Measurements from ENCODE around the gene NRCAM.
"Not testable (repeated sequence)": the region's sequence is repeated elsewhere in the genome, so short reads cannot be mapped to it uniquely, and the experiment has no call there.

The NRCAM gene

DNA sequence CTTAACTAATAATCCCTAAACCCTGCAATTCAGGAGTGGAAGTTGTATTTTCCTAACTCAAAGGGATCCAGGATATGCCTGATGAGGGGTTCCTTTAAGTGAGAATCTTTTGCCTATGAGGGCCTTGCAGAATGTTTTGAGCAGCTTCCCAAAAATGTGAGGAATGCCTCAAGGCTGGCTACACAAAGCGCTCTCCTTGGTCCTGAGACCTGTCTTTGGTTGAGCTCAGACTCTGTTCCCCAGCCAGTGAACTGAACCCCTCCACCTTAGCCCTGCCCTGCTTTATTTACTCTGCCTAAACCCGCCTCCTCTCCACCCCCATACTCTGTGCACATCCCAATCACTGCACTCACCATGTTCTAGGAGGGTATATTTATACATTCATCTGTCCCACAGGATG lies 108.6 kb downstream of the NRCAM start:
- Histone ChIP-seq H2AFZ (no peak overlapping the region), H3K4me2 (ENCODE audit: low read length) (no peak overlapping the region), H3K4me1 (no peaks in the 10 kb centered on the region), H3K27me3 (ENCODE audit: control insufficient read depth, insufficient read depth, low read length) (no peaks in the 10 kb centered on the region), H3K9me3 (ENCODE audit: control insufficient read depth, low read length) (no peaks in the 10 kb centered on the region), H3K79me2 (no peaks in the 10 kb centered on the region), H3K4me3 (ENCODE audit: low read depth, low read length) (no peak overlapping the region), H3K27ac (no peak overlapping the region), H3K36me3 (ENCODE audit: control insufficient read depth, insufficient read depth, low read length) (no peaks in the 10 kb centered on the region), H3K9ac (no peak overlapping the region)
- TF ChIP-seq, protein P1, sequence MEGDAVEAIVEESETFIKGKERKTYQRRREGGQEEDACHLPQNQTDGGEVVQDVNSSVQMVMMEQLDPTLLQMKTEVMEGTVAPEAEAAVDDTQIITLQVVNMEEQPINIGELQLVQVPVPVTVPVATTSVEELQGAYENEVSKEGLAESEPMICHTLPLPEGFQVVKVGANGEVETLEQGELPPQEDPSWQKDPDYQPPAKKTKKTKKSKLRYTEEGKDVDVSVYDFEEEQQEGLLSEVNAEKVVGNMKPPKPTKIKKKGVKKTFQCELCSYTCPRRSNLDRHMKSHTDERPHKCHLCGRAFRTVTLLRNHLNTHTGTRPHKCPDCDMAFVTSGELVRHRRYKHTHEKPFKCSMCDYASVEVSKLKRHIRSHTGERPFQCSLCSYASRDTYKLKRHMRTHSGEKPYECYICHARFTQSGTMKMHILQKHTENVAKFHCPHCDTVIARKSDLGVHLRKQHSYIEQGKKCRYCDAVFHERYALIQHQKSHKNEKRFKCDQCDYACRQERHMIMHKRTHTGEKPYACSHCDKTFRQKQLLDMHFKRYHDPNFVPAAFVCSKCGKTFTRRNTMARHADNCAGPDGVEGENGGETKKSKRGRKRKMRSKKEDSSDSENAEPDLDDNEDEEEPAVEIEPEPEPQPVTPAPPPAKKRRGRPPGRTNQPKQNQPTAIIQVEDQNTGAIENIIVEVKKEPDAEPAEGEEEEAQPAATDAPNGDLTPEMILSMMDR (IDR thresholded peaks at IDR 0.05), result no peak

DNA sequence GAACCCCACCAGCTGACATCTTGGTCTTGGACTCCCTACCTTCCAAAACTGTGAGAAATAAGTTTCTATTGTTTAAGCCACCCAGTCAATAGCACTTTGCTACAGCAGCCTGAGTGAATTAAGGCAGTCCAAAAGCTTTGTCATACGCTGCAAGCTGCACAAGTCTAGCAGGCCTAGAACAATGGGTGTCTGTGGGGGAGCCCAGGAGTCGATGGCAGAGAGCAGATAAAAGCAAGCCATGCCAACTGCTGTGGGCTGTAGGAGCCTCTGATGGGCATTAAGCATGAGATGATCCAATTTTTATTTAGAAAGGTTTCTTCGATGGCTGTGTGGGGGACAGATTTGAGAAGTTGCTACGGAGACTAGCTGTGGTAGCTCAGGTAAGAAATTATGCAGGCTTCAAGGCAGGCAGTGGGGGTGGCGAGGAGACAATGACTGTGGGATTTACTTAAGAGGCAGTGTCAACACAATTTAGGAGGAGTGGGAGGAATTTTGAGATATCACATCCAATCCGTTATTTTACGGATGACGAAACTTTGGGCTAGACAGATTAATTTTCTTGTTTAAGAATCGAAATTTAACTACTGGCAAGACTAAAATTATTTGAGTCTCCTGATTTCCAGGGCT lies 110.4 kb downstream of the NRCAM start:
- H3K4me1 ChIP-seq, result no peaks in the 10 kb centered on the region

DNA sequence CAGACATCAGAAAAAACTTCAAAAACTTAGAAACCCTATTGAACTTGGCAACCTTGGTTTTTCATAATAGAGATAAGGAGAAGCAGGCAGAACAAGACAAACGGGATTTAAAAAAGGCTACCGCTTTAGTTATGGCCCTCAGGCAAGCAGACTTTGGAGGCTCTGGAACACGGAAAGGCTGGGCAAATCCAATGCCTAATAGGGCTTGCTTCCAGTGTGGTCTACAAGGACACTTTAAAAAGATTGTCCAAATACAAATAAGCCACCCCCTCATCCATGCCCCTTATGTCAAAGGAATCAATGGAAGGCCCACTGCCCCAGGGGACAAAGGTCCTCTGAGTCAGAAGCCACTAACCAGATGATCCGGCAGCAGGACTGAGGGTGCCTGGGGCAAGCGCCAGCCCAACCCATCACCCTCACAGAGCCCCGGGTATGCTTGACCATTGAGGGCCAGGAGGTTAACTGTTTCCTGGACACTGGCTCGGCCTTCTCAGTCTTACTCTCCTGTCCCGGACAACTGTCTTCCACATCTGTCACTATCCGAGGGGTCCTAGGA lies 115.3 kb downstream of the NRCAM start:
- no peak overlapping the region for H2AFZ ChIP-seq
- H3K36me3 ChIP-seq (ENCODE audit: control insufficient read depth, insufficient read depth, low read length), result no peaks in the 10 kb centered on the region
- H3K27ac ChIP-seq, result no peak overlapping the region
- no peak overlapping the region for H3K9ac ChIP-seq
- no peak overlapping the region for H3K4me3 ChIP-seq (ENCODE audit: low read depth, low read length)
- no peaks in the 10 kb centered on the region for H3K9me3 ChIP-seq (ENCODE audit: control insufficient read depth, low read length)
- no peaks in the 10 kb centered on the region for H3K79me2 ChIP-seq
- H3K4me1 ChIP-seq, result peaks cover under 1% of the 10 kb centered on the region
- TF ChIP-seq, protein P1 (IDR thresholded peaks at IDR 0.05), result no peak
- H3K4me2 ChIP-seq (ENCODE audit: low read length), result no peak overlapping the region
- H3K27me3 ChIP-seq (ENCODE audit: control insufficient read depth, insufficient read depth, low read length), result no peaks in the 10 kb centered on the region

More for the DNA sequence above, 110.4 kb downstream of the NRCAM start:
- TF ChIP-seq, protein P1 (IDR thresholded peaks at IDR 0.05), result no peak
- Histone ChIP-seq H3K4me3 (ENCODE audit: low read depth, low read length) (no peak overlapping the region), H3K36me3 (ENCODE audit: control insufficient read depth, insufficient read depth, low read length) (no peaks in the 10 kb centered on the region), H3K27me3 (ENCODE audit: control insufficient read depth, insufficient read depth, low read length) (no peaks in the 10 kb centered on the region), H3K27ac (no peak overlapping the region), H2AFZ (no peak overlapping the region), H3K9me3 (ENCODE audit: control insufficient read depth, low read length) (no peaks in the 10 kb centered on the region), H3K79me2 (no peaks in the 10 kb centered on the region), H3K9ac (no peak overlapping the region), H3K4me2 (ENCODE audit: low read length) (no peak overlapping the region)

DNA sequence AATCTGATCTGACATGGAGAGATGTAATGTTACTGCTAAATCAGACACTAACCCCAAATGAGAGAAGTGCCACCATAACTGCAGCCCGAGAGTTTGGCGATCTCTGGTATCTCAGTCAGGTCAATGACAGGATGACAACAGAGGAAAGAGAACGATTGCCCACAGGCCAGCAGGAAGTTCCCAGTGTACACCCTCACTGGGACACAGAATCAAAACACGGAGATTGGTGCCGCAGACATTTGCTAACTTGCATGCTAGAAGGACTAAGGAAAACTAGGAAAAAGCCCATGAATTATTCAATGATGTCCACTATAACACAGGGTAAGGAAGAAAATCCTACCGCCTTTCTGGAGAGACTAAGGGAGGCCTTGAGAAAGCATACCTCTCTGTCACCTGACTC lies 115.8 kb downstream of the NRCAM start:
- not testable (repeated sequence) for H3K4me1 ChIP-seq, H2AFZ ChIP-seq, H3K27ac ChIP-seq

DNA sequence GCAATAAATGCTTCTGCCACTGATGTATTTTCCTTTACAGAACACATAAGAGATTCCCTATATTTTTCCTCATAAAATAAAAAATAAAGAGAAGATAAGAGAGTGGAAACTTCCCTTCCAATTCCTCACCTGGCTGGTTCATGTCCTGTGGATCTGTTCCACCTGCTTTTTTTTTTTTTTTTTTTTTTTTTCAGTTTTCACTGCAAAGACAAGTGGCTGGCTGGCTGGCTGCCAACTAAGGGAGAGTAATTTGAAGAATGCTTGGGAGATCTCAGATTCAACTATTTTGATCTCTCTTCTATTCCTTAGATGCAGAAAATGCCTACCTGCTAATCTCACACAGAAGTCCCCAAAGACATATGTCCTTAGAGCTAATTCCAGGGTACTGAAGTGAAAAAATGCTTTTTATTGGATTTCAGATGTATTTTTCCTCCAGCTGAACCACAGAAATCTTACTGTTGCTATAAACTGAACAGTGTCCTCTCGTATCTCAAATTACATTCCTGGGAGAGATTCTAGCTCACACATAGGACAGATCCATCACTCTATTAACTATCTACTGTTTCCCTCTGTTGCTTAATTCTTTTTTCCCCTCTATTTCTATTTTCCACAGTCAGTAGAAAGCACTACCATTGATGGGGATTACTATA lies 120.8 kb downstream of the NRCAM start:
- Histone ChIP-seq H3K4me1 (peaks cover 10% of the 10 kb centered on the region), H3K27ac (peak overlapping the region; percentile 61), H3K4me2 (ENCODE audit: low read length) (no peak overlapping the region), H3K36me3 (ENCODE audit: control insufficient read depth, insufficient read depth, low read length) (no peaks in the 10 kb centered on the region), H2AFZ (no peak overlapping the region), H3K79me2 (peaks cover 5% of the 10 kb centered on the region), H3K9me3 (ENCODE audit: control insufficient read depth, low read length) (no peaks in the 10 kb centered on the region), H3K27me3 (ENCODE audit: control insufficient read depth, insufficient read depth, low read length) (no peaks in the 10 kb centered on the region), H3K9ac (no peak overlapping the region), H3K4me3 (ENCODE audit: low read depth, low read length) (no peak overlapping the region)
- TF ChIP-seq, protein P1 (IDR thresholded peaks at IDR 0.05), result no peak

More for the DNA sequence above, 115.8 kb downstream of the NRCAM start:
- H3K9ac ChIP-seq; H3K9me3 ChIP-seq (ENCODE audit: control insufficient read depth, low read length); H3K36me3 ChIP-seq (ENCODE audit: control insufficient read depth, insufficient read depth, low read length); H3K4me2 ChIP-seq (ENCODE audit: low read length); H3K27me3 ChIP-seq (ENCODE audit: control insufficient read depth, insufficient read depth, low read length); H3K79me2 ChIP-seq; H3K4me3 ChIP-seq (ENCODE audit: low read depth, low read length): not testable (repeated sequence)

Data from parathyroid adenoma (tissue), 2 donors.